ENCODE data around the gene MIPOL1. TPM values are rescaled to one million over a fixed set of nuclear protein-coding genes. Genes with fewer than 3 reads are reported as not detected.

The MIPOL1 gene
- total RNA-seq, 1 donor from 2014 or later = not detected

DNA sequence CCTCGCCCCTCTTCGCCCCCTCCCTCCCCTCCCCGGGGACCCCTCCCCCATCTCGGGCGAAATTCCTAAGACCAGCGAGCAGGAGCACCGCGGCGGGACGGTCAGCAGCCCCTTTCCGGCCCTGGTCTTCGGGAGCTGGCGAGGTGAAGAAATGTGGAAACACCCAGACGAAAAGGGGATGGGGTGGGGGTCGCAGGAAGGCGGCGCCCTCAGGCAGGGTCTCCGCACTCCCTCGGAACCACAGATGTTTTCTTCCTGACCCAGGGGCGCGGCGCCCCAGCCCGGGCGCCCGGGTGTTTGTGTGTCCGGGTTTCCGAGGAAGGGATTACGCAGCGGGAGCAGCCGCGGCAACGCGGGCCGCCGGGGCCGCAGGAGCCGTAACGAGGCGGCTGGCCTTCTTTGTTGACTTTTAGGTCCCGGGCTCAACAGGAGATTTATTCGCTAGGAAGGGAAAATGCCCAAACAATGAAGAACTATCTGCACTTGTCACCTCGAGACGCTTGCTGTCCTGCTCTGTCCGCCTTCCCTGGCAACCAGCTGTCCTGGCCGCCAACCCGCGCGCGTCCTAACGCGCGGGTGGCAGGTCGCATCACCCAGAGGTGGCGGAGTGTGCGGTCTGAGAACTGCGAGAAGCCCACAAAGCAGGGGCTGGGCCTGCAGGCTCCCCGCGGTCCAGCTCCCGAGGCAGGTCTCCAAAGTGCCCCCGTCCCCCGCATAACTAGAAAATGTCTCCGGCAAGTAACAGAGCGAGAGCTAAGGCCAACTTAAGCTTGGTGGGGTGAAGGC lies 390.3 kb downstream of the MIPOL1 start:
- peaks cover 66% of the 10 kb centered on the region for H3K27me3 Mint-ChIP-seq (ENCODE audit: low read depth)

DNA sequence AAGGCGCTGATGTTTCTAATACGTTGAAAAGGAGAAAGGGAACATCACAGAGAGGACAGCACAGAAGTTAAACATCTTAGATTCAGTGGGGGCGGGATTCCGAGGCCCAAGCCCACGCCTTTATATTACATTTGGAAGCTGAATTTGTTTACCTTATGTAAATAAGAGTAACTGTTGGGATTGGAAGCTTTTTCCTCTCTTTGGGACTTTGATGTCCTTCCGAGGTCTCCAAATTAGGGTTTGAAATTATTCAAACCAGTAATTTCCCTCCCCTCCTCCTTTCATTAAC lies 390.9 kb downstream of the MIPOL1 start:
- Mint-ChIP-seq H3K27me3 (ENCODE audit: low read depth) (peaks cover 69% of the 10 kb centered on the region), H3K4me1 (ENCODE audit: low read depth) (no peaks in the 10 kb centered on the region), H3K9me3 (no peaks in the 10 kb centered on the region), H3K27ac (no peak overlapping the region), H3K4me3 (ENCODE audit: low read depth) (no peak overlapping the region), H3K36me3 (ENCODE audit: low read depth) (peaks cover 3% of the 10 kb centered on the region)
- intact Hi-C loops (cut with micrococcal nuclease) = no loop called here
- no peak for DNase-seq (ENCODE audit: low spot score)

More for the DNA sequence above, 390.3 kb downstream of the MIPOL1 start:
- Mint-ChIP-seq H3K4me1 (ENCODE audit: low read depth) (no peaks in the 10 kb centered on the region), H3K36me3 (ENCODE audit: low read depth) (peaks cover 3% of the 10 kb centered on the region), H3K9me3 (no peaks in the 10 kb centered on the region), H3K4me3 (ENCODE audit: low read depth) (no peak overlapping the region), H3K27ac (no peak overlapping the region)
- intact Hi-C loops (cut with micrococcal nuclease) = no loop called here
- DNase-seq (ENCODE audit: low spot score) = no peak

DNA sequence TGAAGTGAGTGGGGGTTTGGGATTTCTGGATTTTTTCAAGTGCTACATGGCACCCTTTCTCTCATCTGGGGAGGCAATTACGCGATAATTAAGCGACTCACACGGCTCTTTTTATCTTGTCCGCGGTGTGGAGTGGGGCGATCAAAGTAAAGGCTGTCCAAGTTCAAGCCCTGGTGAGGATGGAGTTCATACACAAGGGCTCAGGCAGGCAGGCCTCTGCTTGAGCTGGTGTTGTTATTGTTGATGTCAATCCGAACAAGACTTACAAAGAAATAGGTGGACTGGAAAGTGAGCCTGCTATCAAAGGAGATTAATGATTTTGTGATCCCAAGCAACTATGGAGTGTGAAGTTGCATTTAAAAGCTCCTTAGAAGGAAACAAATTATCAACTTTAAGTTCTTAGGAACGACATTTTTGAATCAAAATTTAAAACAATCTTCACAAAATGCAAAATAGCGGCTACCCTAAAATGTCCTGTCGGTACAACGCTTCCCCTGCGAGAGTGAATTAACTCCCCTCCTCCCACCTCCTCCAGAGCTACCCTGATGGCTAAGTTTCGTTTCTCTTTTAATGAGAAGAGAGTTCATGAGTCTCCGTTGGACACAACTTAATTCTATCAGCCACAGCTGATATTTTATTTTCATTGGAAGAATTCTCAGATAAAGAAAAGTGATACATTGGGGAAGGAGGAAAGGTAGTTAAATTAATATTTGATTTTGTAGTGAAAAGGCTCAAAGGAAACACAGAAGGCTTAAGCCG lies 391.4 kb downstream of the MIPOL1 start:
- no peak for DNase-seq (ENCODE audit: low spot score)
- peaks cover 3% of the 10 kb centered on the region for H3K4me1 Mint-ChIP-seq (ENCODE audit: low read depth)
- H3K36me3 Mint-ChIP-seq (ENCODE audit: low read depth) = peaks cover 3% of the 10 kb centered on the region
- H3K27me3 Mint-ChIP-seq (ENCODE audit: low read depth) = peaks cover 75% of the 10 kb centered on the region
- intact Hi-C loops (cut with micrococcal nuclease) = no loop called here
- no peak overlapping the region for H3K4me3 Mint-ChIP-seq (ENCODE audit: low read depth)
- H3K9me3 Mint-ChIP-seq = no peaks in the 10 kb centered on the region
- H3K27ac Mint-ChIP-seq = no peak overlapping the region

DNA sequence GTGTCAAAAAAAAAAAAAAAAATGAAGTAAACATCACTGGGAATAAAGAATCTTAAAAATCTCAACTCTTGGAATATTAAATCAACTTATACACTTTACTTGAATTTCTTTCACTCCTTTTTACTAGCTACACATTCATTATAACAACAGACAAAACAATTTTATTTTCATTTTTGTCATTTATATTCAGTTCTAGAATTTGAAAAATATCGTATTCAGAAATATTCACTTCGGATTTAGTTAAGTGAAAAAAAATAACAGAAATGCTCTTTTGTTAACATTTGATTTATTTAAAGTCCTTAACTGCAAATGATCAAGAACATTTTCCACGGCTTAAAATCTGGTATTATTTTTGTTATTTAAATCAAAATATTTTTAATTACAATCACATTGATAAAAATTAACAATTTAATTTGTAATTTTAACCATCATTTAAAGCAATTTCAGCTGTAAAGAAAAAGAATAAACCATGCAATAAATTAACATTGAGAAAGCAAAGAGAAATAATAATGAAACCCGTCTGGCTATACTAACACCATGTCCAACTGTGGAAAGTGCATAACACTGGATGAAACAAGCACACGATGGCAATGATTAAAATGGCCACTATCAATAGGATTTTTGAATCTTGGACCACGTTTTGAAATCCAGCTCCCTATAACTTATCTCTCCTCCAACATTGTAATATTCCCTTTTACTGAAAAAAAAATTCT lies 392.1 kb downstream of the MIPOL1 start:
- Mint-ChIP-seq H3K4me1 (ENCODE audit: low read depth) (peaks cover 5% of the 10 kb centered on the region), H3K9me3 (no peaks in the 10 kb centered on the region), H3K27ac (no peak overlapping the region), H3K4me3 (ENCODE audit: low read depth) (no peak overlapping the region), H3K36me3 (ENCODE audit: low read depth) (peaks cover 3% of the 10 kb centered on the region), H3K27me3 (ENCODE audit: low read depth) (peaks cover 76% of the 10 kb centered on the region)
- no peak for DNase-seq (ENCODE audit: low spot score)
- intact Hi-C loops (cut with micrococcal nuclease) = loop anchor here (2.0 to 5.0 kb wide), 4 partner anchors 622 to 1073 kb away; partner anchors contain the start of gene NKX2-8

DNA sequence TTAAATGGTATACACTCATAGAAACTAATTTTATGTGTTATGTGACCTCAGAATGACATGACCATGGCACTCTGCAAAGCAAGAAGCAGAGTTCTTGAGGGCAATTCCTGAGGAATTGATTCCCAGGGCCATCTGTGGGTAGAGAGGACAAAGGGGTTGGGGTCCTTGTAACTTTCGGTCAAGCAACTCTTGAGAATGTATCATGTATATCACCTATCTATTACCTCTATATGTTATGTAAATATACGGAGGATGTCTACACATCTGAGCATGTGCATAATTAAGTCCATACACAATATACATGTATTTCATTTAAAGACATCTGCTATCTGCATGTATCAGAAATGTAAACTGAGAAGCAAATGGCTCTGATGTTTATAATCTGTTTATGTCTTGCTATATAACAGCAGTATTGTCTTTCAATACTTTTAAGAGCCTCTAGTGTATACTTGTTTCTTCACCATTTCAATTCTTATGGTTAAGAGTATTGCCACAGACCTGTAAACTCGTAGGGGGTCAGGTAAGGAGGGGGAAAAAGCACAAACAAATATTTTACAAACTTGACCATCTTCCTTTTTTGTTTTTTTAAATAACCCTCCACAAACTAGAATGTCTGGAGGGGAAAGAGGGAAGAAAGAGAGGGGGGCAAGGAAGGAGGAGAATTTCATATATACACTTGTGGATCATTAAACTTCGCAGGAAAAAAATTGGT lies 392.8 kb downstream of the MIPOL1 start:
- Mint-ChIP-seq H3K4me3 (ENCODE audit: low read depth) (no peak overlapping the region), H3K27ac (no peak overlapping the region), H3K27me3 (ENCODE audit: low read depth) (peaks cover 70% of the 10 kb centered on the region), H3K36me3 (ENCODE audit: low read depth) (peaks cover 3% of the 10 kb centered on the region), H3K9me3 (no peaks in the 10 kb centered on the region), H3K4me1 (ENCODE audit: low read depth) (peaks cover 5% of the 10 kb centered on the region)
- DNase-seq (ENCODE audit: low spot score) = no peak
- intact Hi-C loops (cut with micrococcal nuclease) = loop anchor here (2.0 to 5.0 kb wide), 4 partner anchors 622 to 1073 kb away; partner anchors contain the start of gene NKX2-8

DNA sequence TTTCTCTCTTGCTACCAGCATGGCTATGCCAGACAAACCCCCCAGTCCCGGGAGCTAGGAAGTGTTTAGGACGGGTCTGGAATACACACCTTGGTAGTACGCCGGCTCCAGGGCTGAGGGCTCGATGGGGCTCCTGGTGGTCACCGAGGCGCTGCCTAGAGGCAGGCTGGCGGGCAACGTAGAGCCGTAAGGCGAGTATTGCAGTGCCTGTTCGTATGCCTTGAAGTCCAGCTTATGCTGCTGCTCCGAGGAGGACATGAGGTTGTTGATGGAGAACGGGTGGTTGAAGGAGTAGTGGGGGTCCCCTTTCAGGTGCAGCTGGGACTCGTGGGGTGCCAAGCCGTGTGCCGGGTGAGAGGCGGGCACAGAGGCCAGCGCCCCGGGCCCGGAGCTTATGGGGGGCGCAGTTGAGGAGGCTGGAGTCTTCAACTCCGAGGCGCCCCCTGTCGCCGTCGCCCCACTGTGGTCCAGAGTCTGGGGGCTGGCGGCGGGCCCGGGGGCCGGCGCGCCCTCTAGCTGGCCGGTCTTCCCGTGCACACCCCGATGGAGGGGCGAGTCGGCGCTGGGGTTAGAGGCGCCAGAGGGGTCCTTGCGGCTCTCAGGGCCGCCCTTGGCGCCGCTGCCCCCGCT lies 393.7 kb downstream of the MIPOL1 start:
- no peak overlapping the region for H3K4me3 Mint-ChIP-seq (ENCODE audit: low read depth)
- H3K36me3 Mint-ChIP-seq (ENCODE audit: low read depth) = peaks cover 3% of the 10 kb centered on the region
- H3K27ac Mint-ChIP-seq = no peak overlapping the region
- DNase-seq (ENCODE audit: low spot score) = no peak
- H3K9me3 Mint-ChIP-seq = peaks cover 3% of the 10 kb centered on the region
- intact Hi-C loops (cut with micrococcal nuclease) = loop anchor here (2.0 to 5.0 kb wide), 4 partner anchors 621 to 1074 kb away; partner anchors contain the start of gene NKX2-8
- peaks cover 5% of the 10 kb centered on the region for H3K4me1 Mint-ChIP-seq (ENCODE audit: low read depth)
- peaks cover 69% of the 10 kb centered on the region for H3K27me3 Mint-ChIP-seq (ENCODE audit: low read depth)

DNA sequence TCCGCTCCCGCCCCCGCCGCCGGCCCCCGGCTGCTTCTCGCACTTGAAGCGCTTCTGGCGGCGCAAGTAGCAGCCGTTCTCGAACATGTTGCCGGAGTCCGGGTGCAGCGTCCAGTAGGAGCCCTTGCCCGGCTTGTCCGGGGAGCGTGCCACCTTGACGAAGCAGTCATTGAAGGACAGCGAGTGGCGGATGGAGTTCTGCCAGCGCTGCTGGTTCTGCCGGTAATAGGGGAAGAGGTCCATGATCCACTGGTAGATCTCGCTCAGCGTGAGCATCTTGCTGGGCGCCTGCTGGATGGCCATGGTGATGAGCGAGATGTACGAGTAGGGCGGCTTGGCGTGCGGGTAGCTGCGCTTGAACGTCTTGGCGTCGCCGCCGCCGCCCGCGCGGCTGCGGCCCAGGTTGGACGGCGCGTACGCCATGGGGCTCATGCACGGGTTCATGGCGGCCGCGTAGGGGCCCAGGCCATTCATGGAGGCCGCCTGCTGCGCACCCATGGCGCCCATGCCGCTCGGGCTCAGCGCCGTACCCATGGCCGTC lies 394.3 kb downstream of the MIPOL1 start:
- Mint-ChIP-seq H3K27me3 (ENCODE audit: low read depth) (peaks cover 71% of the 10 kb centered on the region), H3K27ac (no peak overlapping the region), H3K9me3 (peaks cover 6% of the 10 kb centered on the region)

DNA sequence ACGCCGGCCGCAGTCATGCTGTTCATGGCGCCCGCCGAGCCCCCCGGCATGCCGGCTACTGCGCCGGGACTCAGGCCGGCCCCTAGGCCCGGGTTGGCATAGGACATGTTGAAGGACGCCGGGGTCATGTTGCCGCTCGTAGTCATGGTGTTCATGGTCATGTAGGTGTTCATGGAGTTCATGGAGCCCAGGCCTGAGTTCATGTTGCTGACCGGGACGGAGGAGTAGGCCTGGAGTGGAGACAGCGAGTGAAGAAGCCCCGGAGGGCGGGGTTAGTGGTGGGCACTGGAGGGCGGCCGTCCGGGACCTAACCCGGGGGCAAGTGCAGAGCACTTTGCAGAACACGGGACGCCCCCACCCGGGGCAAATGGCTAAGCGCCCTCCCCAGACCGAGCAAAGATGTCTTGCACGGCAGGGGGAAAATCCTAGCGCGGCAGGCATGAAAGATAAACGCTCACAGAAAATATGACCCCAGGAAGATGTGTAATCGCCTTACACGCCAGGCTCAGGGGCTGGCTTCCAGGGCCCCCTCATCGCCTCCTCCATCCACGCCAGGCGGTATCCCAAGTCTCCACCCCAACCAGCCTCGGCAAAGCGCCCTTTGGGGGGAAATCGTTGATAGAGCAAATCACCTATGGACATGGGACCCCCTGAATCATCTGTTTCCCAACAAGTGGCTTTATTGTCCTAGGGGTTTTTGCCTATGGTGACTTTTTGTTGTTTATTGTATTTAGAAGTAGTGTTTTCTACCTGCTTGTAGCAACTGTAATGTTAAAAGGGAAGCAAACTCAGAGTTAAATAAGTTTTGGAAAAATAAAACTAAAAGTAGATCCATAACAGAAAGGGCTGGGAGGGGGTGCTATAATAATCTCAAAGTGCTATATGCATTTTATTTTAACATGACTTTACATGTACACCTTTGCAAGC lies 395.0 kb downstream of the MIPOL1 start:
- Mint-ChIP-seq H3K9me3 (peaks cover 6% of the 10 kb centered on the region), H3K27ac (no peak overlapping the region), H3K4me1 (ENCODE audit: low read depth) (peaks cover 5% of the 10 kb centered on the region), H3K4me3 (ENCODE audit: low read depth) (no peak overlapping the region), H3K27me3 (ENCODE audit: low read depth) (peaks cover 71% of the 10 kb centered on the region), H3K36me3 (ENCODE audit: low read depth) (peaks cover 3% of the 10 kb centered on the region)
- DNase-seq (ENCODE audit: low spot score) = no peak
- intact Hi-C loops (cut with micrococcal nuclease) = loop anchor here (5.0 kb wide), 3 partner anchors 620 to 1075 kb away; partner anchors contain the start of gene NKX2-8

More for the DNA sequence above, 394.3 kb downstream of the MIPOL1 start:
- H3K36me3 Mint-ChIP-seq (ENCODE audit: low read depth) = peaks cover 3% of the 10 kb centered on the region
- H3K4me1 Mint-ChIP-seq (ENCODE audit: low read depth) = peaks cover 5% of the 10 kb centered on the region
- H3K4me3 Mint-ChIP-seq (ENCODE audit: low read depth) = no peak overlapping the region
- intact Hi-C loops (cut with micrococcal nuclease) = loop anchor here (2.0 to 5.0 kb wide), 4 partner anchors 620 to 1075 kb away; partner anchors contain the start of gene NKX2-8
- DNase-seq (ENCODE audit: low spot score) = no peak

DNA sequence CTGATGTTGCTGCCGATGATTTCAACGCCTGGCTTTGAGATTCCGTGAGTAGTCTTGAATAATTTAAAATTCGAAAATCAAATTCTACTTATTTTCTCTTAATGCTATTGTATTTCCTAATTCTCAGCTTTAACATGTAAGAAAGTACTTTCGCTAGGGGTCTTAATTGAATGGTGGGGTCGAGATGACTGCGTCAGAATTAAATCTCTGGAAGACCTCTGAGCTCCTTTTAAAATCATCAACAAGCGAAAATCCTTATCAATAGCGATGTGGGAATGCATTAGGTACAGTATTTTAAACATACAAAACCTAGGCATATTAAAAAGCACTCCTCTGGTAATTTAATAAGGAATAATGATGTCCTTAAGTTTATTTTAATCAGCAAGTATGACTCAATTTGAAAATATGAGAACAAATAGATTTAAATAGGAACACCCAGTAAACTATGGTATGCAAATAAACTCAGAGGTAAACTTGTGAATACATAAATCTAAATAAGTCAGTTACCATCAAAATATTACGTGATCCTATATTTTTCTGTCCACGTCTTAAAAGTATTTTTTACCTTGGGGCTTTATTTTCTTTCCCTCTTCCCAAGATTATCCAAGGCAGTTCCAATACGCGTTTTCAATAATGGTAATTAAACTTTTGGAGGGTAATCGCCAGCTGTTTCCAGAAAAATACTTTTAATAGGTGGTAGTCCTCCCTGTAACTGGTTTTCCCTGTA lies 395.9 kb downstream of the MIPOL1 start:
- H3K4me1 Mint-ChIP-seq (ENCODE audit: low read depth) = peaks cover 5% of the 10 kb centered on the region
- peak overlapping the region; percentile 55 for H3K27ac Mint-ChIP-seq
- intact Hi-C loops (cut with micrococcal nuclease) = loop anchor here (5.0 kb wide), 3 partner anchors 619 to 1076 kb away; partner anchors contain the start of gene NKX2-8
- peaks cover 7% of the 10 kb centered on the region for H3K9me3 Mint-ChIP-seq
- DNase-seq (ENCODE audit: low spot score) = no peak
- H3K27me3 Mint-ChIP-seq (ENCODE audit: low read depth) = peaks cover 74% of the 10 kb centered on the region
- peak overlapping the region; percentile 65 for H3K4me3 Mint-ChIP-seq (ENCODE audit: low read depth)
- H3K36me3 Mint-ChIP-seq (ENCODE audit: low read depth) = peaks cover 3% of the 10 kb centered on the region

DNA sequence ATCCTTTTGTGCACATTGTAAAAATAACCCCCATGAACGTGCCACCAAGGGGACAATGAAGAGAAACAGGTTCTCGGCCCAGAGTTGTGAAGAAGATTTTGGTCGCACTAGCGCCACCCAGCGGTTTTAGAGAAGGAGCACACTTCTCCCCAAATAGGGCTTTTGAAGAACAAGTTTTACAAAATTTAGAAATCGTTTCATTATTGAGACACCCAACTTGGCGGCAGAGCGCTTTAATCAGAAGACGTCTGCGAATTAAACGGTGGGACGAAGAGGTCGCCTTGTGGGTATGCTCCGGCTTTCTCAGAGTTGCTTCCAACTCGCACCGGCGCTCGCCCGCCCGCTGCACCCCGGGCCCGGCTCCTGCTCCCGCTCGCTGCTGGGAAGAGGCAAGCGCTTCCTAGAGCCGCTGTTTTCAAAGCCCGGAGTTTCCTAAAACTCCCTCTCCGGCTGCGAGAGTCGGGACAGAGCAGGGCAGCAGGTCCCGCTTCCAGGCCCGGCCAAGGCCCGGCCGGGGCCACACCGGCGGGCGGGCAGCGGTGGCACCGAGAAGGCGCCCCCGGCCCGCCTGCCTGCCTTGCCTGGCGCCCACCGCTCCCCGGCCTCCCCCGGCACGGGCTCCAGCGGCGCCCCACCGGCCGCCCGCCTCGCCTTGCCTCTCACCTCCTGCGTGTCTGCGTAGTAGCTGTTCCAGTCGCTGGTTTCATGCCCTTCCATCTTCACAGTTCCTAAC lies 396.7 kb downstream of the MIPOL1 start:
- Mint-ChIP-seq H3K27me3 (ENCODE audit: low read depth) (peaks cover 74% of the 10 kb centered on the region), H3K27ac (peak overlapping the region; percentile 55), H3K4me1 (ENCODE audit: low read depth) (peaks cover 7% of the 10 kb centered on the region), H3K4me3 (ENCODE audit: low read depth) (peak overlapping the region; percentile 65), H3K36me3 (ENCODE audit: low read depth) (peaks cover 6% of the 10 kb centered on the region), H3K9me3 (peaks cover 13% of the 10 kb centered on the region)
- intact Hi-C loops (cut with micrococcal nuclease) = loop anchor here (5.0 kb wide), 3 partner anchors 618 to 1077 kb away; partner anchors contain the start of gene NKX2-8
- no peak for DNase-seq (ENCODE audit: low spot score)

All from activated T-helper 2 cell treated with anti-CD3 and anti-CD28 coated beads, Interferon-gamma antibody, Interleukin-2, Interleukin-4, amounts not matched to agents 10 μg/mL and 5 μg/mL and 100 μg/mL, durations not matched to agents 14 hours and 24 hours and 36 hours (primary cell).